ENCODE data around the gene ZNRF2. TPM values are rescaled to one million over a fixed set of nuclear protein-coding genes. Genes with fewer than 3 reads are reported as not detected.

ZNRF2 gene
- total RNA-seq, 2 donors from 2014 or later: 20.2 to 29.4 TPM

DNA sequence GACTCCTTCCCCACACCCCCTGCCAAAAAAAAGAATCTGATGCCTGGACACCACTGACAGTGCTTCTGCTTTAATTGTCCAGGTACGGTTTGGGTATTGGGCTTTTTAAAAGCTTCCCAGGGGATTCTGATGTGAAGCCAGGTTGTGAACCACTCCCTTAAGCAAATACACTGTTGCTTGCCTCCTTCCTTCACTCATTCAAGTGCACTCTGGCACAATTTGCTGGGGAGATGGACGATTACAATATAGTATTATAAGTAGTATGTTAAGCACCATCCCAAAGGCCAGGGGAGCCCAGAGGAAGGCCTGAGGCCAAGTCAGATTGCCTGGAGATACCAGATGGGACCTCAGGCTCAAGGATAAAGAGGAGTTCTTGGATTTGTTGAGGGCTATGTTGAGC is 12.3 kb upstream of the ZNRF2 start:
- DNase-seq (ENCODE audit: low spot score) (no peak), ATAC-seq (ENCODE audit: insufficient number of reproducible peaks, low FRiP score, low read depth) (no peak)
- Histone ChIP-seq H3K27ac (no peak overlapping the region), H3K4me1 (ENCODE audit: control insufficient read depth in 1 of 2, low read depth in 2 of 2) (no peaks in the 10 kb centered on the region), H3K4me3 (no peak overlapping the region), H3K27me3 (replicated peaks; ENCODE audit: insufficient read depth) (no peaks in the 10 kb centered on the region), H3K9me3 (no peaks in the 10 kb centered on the region), H3K36me3 (no peaks in the 10 kb centered on the region)
- TF ChIP-seq CTCF (IDR thresholded peaks at IDR 0.05): no peak

DNA sequence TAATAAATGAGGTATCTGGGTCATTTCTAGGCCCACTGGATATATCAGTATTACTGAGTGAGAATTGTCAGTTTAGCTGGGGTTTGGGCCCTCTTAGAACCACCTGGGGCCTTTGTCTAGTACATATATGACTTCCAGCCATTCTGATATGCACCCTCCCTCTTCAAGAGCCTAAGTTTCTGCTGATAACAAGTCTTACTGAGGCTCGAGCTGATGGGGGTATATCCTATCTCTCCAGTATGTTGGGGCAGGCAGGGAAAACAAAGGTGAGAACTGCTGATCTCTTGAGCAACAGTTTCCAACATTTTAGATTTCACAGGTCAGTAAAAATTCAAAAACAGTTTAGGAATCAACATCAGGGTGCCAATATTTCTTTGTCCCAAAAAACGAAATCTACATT is 10.8 kb upstream of the ZNRF2 start:
- TF ChIP-seq CTCF (IDR thresholded peaks at IDR 0.05): no peak
- no peaks in the 10 kb centered on the region for H3K4me1 ChIP-seq (ENCODE audit: control insufficient read depth in 1 of 2, low read depth in 2 of 2)
- no peak for DNase-seq (ENCODE audit: low spot score)
- H3K36me3 ChIP-seq: no peaks in the 10 kb centered on the region
- H3K27me3 ChIP-seq (replicated peaks; ENCODE audit: insufficient read depth): no peaks in the 10 kb centered on the region
- H3K27ac ChIP-seq: no peak overlapping the region
- no peaks in the 10 kb centered on the region for H3K9me3 ChIP-seq
- no peak for ATAC-seq (ENCODE audit: insufficient number of reproducible peaks, low FRiP score, low read depth)
- no peak overlapping the region for H3K4me3 ChIP-seq

DNA sequence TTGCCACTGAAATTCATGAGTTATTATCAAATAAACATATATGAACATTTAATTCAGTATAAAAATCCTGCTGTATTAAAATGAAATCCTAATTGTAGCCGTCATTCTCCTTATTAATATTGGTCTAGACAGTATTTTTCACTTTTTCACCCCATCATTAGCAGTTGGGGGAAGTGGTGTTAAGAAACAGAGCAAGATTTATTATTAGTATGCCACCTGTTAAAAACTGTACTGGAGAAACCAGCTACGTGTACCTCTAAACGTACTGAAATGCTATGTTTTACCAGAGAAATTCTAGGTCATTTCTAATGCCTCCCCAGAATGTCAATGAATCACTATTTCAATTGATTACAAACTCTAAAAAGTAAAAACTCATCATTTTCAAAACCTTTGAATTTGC is 9.8 kb upstream of the ZNRF2 start:
- H3K27me3 ChIP-seq (replicated peaks; ENCODE audit: insufficient read depth): no peaks in the 10 kb centered on the region
- TF ChIP-seq CTCF (IDR thresholded peaks at IDR 0.05): no peak
- DNase-seq (ENCODE audit: low spot score): no peak
- no peak overlapping the region for H3K27ac ChIP-seq
- no peak for ATAC-seq (ENCODE audit: insufficient number of reproducible peaks, low FRiP score, low read depth)
- no peaks in the 10 kb centered on the region for H3K4me1 ChIP-seq (ENCODE audit: control insufficient read depth in 1 of 2, low read depth in 2 of 2)
- no peaks in the 10 kb centered on the region for H3K36me3 ChIP-seq
- H3K9me3 ChIP-seq: no peaks in the 10 kb centered on the region
- no peak overlapping the region for H3K4me3 ChIP-seq

GRCh38 chr7:30276203-30276900 is 8.0 kb upstream of the ZNRF2 start:
- Histone ChIP-seq H3K27me3 (replicated peaks; ENCODE audit: insufficient read depth) (no peaks in the 10 kb centered on the region), H3K27ac (no peak overlapping the region), H3K4me1 (ENCODE audit: control insufficient read depth in 1 of 2, low read depth in 2 of 2) (no peaks in the 10 kb centered on the region), H3K9me3 (no peaks in the 10 kb centered on the region), H3K36me3 (no peaks in the 10 kb centered on the region), H3K4me3 (no peak overlapping the region)
- no peak for ATAC-seq (ENCODE audit: insufficient number of reproducible peaks, low FRiP score, low read depth)
- no peak for TF ChIP-seq CTCF (IDR thresholded peaks at IDR 0.05)
- DNase-seq (ENCODE audit: low spot score): no peak

GRCh38 chr7:30278376-30278775 is 6.0 kb upstream of the ZNRF2 start:
- Histone ChIP-seq H3K4me1 (ENCODE audit: control insufficient read depth in 1 of 2, low read depth in 2 of 2) (no peaks in the 10 kb centered on the region), H3K27me3 (replicated peaks; ENCODE audit: insufficient read depth) (no peaks in the 10 kb centered on the region), H3K36me3 (no peaks in the 10 kb centered on the region), H3K4me3 (no peak overlapping the region), H3K9me3 (no peaks in the 10 kb centered on the region), H3K27ac (no peak overlapping the region)
- DNase-seq (ENCODE audit: low spot score): no peak
- no peak for TF ChIP-seq CTCF (IDR thresholded peaks at IDR 0.05)
- no peak for ATAC-seq (ENCODE audit: insufficient number of reproducible peaks, low FRiP score, low read depth)

Measured in thoracic aorta (tissue), 2 donors.